Gastrocnemius medialis (tissue), 4 donors: ENCODE measurements around the gene VASH1.

ENCODE experiments used
- CTCF ChIP-seq, 5 experiments: fragments of 450-650 bp in 3 of 5; fragments of 200-600 bp in 2 of 5; sonication (generic) in 2 of 5; IDR thresholded peaks in 4 of 5; conservative IDR thresholded peaks in 1 of 5; 1 replicate in 4 of 5; 2 replicates in 1 of 5; pipeline ENCODE4 v1.5.1; 2016 to 2019; ENCODE audit warnings: antibody characterized with exemption in 5 of 5, mild to moderate bottlenecking in 3 of 5, moderate library complexity in 3 of 5
- POLR2A ChIP-seq, 2 donors: fragments of 450-650 bp; IDR thresholded peaks; one replicate each; pipeline ENCODE4 v1.6.1; 2017; ENCODE audit warnings: antibody characterized with exemption in 2 of 2, mild to moderate bottlenecking in 2 of 2, moderate library complexity in 2 of 2

DNA sequence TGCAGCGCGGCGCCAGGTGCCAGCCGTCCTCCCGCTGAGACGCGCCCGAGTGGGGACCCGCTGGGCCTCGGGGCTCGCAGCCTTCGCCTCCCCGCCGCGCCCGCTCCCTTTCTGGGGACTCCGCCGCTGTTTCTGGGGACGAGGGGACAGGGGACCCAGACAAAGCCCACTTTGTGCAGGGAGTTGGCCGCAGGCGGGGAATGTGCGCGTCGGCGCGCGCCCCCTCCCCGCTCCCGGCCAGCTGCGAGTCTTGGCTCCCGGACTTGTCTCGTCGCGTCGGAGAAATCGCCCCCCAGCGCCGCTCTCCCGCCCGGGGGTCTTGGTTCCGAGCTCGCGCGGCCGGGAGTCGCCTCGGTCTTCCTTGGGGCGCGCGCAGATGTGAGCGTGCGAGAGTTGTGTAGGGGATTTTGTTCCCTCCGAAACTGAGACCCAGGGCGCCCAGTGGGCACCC lies 717 bp downstream of the VASH1 start:
- TF ChIP-seq CTCF (IDR thresholded peaks at IDR 0.05 in 4 of 5, conservative IDR thresholded peaks at IDR 0.05 in 1 of 5) (no peak), POLR2A (IDR thresholded peaks at IDR 0.05) (no peak)
